CD4-positive, alpha-beta T cell treated with Interleukin-6 for 4 hours (primary cell): ENCODE data around the gene FOXL1.

Experiments used
- DNase-seq: peaks from one replicate; pipeline ENCODE4 v3.0.0-alpha.2; 2020; ENCODE audit warnings: mixed read lengths

FOXL1 gene

GRCh38 chr16:86549076-86549892, 29.1 kb upstream of the FOXL1 start:
- no peak for DNase-seq

GRCh38 chr16:86549893-86550190, 28.5 kb upstream of the FOXL1 start:
- no peak for DNase-seq

- DNase-seq, result no peak
Observed at GRCh38 chr16:86550281-86550680, 28.1 kb upstream of the FOXL1 start.

GRCh38 chr16:86553356-86553755, 25.0 kb upstream of the FOXL1 start:
- DNase-seq, result no peak

- no peak for DNase-seq
Observed at GRCh38 chr16:86554599-86554916, 23.8 kb upstream of the FOXL1 start.

GRCh38 chr16:86554917-86555703, 23.2 kb upstream of the FOXL1 start, which contains the start of gene MTHFSD:
Gene MTHFSD, minus strand, starts transcription at chr16:86555235. Its CDS starts 51 bp downstream, at chr16:86555184.
- peak; percentile 95 for DNase-seq

GRCh38 chr16:86555704-86556075, 22.7 kb upstream of the FOXL1 start:
- DNase-seq, result no peak

GRCh38 chr16:86556576-86556975, 21.8 kb upstream of the FOXL1 start:
- DNase-seq, result no peak

- DNase-seq, result no peak
Observed at GRCh38 chr16:86557587-86557986, 20.8 kb upstream of the FOXL1 start.

- DNase-seq, result no peak
Observed at GRCh38 chr16:86558355-86559193, 19.8 kb upstream of the FOXL1 start.

- no peak for DNase-seq
Observed at GRCh38 chr16:86559802-86560305, 18.5 kb upstream of the FOXL1 start.

- no peak for DNase-seq
Observed at GRCh38 chr16:86562356-86562755, 16.0 kb upstream of the FOXL1 start.

- peak; percentile 87 for DNase-seq
Observed at GRCh38 chr16:86563469-86564345, 14.6 kb upstream of the FOXL1 start.

- no peak for DNase-seq
Observed at GRCh38 chr16:86565181-86565631, 13.1 kb upstream of the FOXL1 start.

- no peak for DNase-seq
Observed at GRCh38 chr16:86565644-86566511, 12.5 kb upstream of the FOXL1 start.

GRCh38 chr16:86566601-86566965, 11.8 kb upstream of the FOXL1 start, which contains the start of gene FOXC2:
Gene FOXC2, plus strand, starts transcription at chr16:86566829. Its CDS starts 507 bp downstream, at chr16:86567336.
- DNase-seq, result peak; percentile 52

GRCh38 chr16:86566966-86567700, 11.2 kb upstream of the FOXL1 start:
- DNase-seq, result no peak

- no peak for DNase-seq
Observed at GRCh38 chr16:86567701-86568581, 10.4 kb upstream of the FOXL1 start.
